Thymus (tissue), 11 donors: ENCODE data around the gene C6. TPM values are rescaled to one million over a fixed set of nuclear protein-coding genes. Genes with fewer than 3 reads are reported as not detected.
"Not testable (repeated sequence)": the region's sequence is repeated elsewhere in the genome, so short reads cannot be mapped to it uniquely, and the experiment has no call there.

Source experiments
- DNase-seq, 9 donors: peaks; one replicate each; pipeline ENCODE4 v3.0.0-alpha.2; 2013; ENCODE audit warnings: low spot score in 9 of 9, low read depth in 6 of 9, missing footprints in 1 of 9
- H3K27ac ChIP-seq, 2 donors: one replicate each; pipeline ENCODE4 v1.5.1; 2013; ENCODE audit warnings: control low read depth in 1 of 2, low read depth in 1 of 2, low read length in 1 of 2, mild to moderate bottlenecking in 1 of 2, moderate library complexity in 1 of 2
- H3K27me3 ChIP-seq, 2 donors: one replicate each; pipeline ENCODE4 v1.5.1; 2013; ENCODE audit warnings: low read length in 1 of 2; ENCODE audit not compliant: control insufficient read depth in 2 of 2, insufficient read depth in 1 of 2
- H3K36me3 ChIP-seq, 2 donors: one replicate each; pipeline ENCODE4 v1.5.1; 2013; ENCODE audit warnings: low read length in 1 of 2, mild to moderate bottlenecking in 1 of 2, moderate library complexity in 1 of 2; ENCODE audit not compliant: control insufficient read depth in 2 of 2, insufficient read depth in 2 of 2
- H3K4me1 ChIP-seq, 2 donors: one replicate each; pipeline ENCODE4 v1.5.1; 2013; ENCODE audit warnings: low read length in 2 of 2; ENCODE audit not compliant: control insufficient read depth in 2 of 2, insufficient read depth in 2 of 2
- H3K4me3 ChIP-seq, 2 donors: one replicate each; pipeline ENCODE4 v1.5.1; 2013; ENCODE audit warnings: low read length in 2 of 2, control low read depth in 1 of 2, mild to moderate bottlenecking in 1 of 2
- H3K9me3 ChIP-seq, 2 donors: one replicate each; pipeline ENCODE4 v1.5.1; 2013; ENCODE audit warnings: low read length in 1 of 2, mild to moderate bottlenecking in 1 of 2; ENCODE audit not compliant: control insufficient read depth in 2 of 2, insufficient read depth in 1 of 2
- WGBS: extraction: QIAGEN DNeasy Blood & Tissue Kit; methylation state at CpG from one replicate; pipeline ENCODE4 v1.1.7; 2013; 5-methylcytosine and 5-hydroxymethylcytosine counted together
- polyA plus RNA-seq: library from polyadenylated mRNA; stranded (reverse); fragments of 200-250 nt; gene quantifications from one replicate; pipeline ENCODE4 v1.2.3, GENCODE V29; 2013
- total RNA-seq: library from RNA; stranded (reverse); fragments of 120-200 nt; gene quantifications from one replicate; pipeline ENCODE4 v1.2.4, GENCODE V29; 2013
- donor health status: healthy.

C6 gene
- total and polyA plus RNA-seq, 2 donors: 0.28 to 0.73 TPM

DNA sequence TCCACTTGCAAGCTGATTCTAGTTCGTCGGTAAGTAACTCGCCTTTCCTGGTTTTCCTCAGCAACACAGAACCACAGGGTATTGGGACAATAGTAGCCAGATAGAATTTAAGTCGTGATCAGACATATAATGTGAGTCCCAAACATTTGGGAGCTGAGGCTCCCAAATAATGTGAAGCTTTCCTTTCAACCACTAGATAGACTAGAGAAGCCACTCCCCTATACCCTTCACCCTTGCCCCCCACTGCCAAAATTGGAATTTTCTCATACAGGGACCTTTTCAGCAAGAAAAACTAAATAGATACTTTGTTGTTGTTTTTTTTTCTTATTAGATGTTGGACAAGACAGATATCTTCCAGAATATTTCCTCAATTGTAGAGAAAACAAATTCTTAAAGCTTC is 1.9 kb downstream of the C6 start:
- WGBS: 93% methylated on average over 4 of the region's 4 CpGs
- no peak for DNase-seq
- H3K4me1 ChIP-seq: no peaks in the 10 kb centered on the region
- no peak overlapping the region for H3K4me3 ChIP-seq
- no peak overlapping the region for H3K27ac ChIP-seq
- no peaks in the 10 kb centered on the region for H3K36me3 ChIP-seq
- no peaks in the 10 kb centered on the region for H3K27me3 ChIP-seq
- no peaks in the 10 kb centered on the region for H3K9me3 ChIP-seq

DNA sequence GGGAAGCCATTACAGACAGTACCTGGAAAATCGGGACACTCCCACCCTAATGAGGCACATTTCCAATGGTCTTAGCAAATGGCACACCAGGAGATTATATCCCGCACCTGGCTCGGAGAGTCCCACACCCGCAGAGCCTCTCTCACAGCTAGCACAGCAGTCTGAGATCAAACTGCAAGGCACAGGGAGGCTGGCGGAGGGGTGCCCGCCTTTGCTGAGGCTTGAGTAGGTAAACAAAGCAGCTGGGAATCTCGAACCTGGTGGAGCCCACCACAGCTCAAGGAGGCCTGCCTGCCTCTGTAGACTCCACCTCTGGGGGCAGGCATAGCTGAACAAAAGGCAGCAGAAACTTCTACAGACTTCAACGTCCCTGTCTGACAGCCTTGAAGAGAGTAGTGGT is 7.9 kb downstream of the C6 start:
- not testable (repeated sequence) for H3K4me3 ChIP-seq
- WGBS: 94% methylated on average over 8 of the region's 8 CpGs

DNA sequence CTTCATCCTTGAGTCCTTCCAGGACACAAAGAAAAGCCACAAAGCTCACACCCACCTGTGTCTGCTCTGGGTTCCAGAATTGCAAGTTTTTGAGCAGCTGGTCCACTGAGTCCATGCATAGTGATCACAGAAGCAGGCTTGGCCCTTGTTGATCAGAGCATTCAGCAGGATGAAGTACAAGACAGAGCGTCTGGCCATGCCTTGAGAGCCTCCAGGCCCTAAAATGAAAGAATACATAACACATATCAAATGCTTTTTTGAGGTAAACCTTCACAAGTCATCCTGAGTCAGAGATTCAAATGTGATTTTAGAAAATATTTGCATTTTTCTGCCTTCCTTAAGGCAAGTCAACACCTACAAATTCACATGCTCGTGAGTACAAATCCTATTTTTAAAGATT is 10.3 kb downstream of the C6 start:
- Histone ChIP-seq H3K9me3 (peaks cover 0 to 7% of the 10 kb centered on the region in 2 donors), H3K4me3 (no peak overlapping the region), H3K27ac (no peak overlapping the region), H3K27me3 (no peaks in the 10 kb centered on the region), H3K36me3 (no peaks in the 10 kb centered on the region), H3K4me1 (no peaks in the 10 kb centered on the region)
- no peak for DNase-seq
- 84% methylated on average over 2 of the region's 2 CpGs for WGBS

More for the DNA sequence above, 7.9 kb downstream of the C6 start:
- H3K27ac ChIP-seq, DNase-seq, H3K4me1 ChIP-seq, H3K9me3 ChIP-seq, H3K36me3 ChIP-seq, H3K27me3 ChIP-seq: not testable (repeated sequence)

DNA sequence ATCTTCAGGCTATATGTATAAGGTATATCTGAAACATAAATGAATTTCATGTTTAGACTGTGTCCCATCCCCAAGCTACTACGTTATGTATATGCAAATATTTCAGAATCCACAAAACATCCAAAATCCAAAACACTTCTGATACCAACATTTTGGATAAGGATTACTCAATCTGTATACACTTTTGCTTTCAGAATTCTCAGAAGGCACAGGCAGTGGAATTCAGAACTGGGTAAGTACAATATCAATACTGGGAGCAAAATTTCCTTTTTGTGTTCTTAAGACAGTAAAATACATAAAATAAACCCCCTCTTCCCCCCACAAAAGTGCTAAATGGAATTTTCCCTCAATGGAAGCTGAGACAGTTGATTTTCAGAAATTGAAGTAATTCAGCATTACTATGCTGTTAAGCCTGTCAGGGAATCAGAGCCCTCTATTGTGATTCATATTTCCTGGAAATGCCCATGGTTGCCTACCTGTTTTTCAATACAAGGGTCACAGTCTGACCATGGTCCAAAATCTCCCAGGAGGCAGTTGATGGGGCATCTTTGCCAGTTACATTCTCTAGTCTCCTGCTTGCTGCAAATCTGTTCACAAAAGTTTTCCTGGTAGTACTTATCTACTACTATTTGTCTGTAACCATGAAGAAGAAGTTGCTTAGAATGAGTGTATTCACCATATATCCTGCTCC is 12.1 kb downstream of the C6 start:
- WGBS: 60% methylated on average over 1 of the region's 1 CpG
- H3K27ac ChIP-seq: no peak overlapping the region

DNA sequence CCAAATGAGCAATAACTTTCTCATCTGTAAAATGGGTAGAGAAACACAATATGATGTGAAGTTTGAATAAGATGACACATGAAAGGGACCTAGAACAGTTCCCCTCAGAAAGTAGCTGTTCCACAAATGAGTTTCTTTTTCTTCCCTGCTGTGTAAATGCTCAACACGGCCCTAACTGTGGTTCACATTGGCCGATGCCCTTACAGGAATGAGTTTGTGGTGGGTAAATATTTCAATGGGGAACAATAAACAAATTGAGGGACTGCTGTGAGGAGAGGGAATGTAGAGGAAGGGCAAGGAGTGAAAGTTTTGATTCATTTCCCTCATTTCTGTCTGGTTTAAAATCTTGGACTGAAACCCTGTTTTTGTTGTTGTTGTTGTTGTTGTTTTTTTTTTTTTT is 12.8 kb downstream of the C6 start:
- Histone ChIP-seq H3K36me3 (no peaks in the 10 kb centered on the region), H3K9me3 (peaks cover 0 to 4% of the 10 kb centered on the region in 2 donors), H3K4me3 (no peak overlapping the region), H3K27me3 (no peaks in the 10 kb centered on the region), H3K4me1 (no peaks in the 10 kb centered on the region), H3K27ac (no peak overlapping the region)
- 79% methylated on average over 2 of the region's 2 CpGs for WGBS
- no peak for DNase-seq

More for the DNA sequence above, 12.1 kb downstream of the C6 start:
- Histone ChIP-seq H3K4me3 (no peak overlapping the region), H3K36me3 (no peaks in the 10 kb centered on the region), H3K4me1 (no peaks in the 10 kb centered on the region), H3K9me3 (peaks cover 0 to 7% of the 10 kb centered on the region in 2 donors), H3K27me3 (no peaks in the 10 kb centered on the region)
- DNase-seq: no peak

DNA sequence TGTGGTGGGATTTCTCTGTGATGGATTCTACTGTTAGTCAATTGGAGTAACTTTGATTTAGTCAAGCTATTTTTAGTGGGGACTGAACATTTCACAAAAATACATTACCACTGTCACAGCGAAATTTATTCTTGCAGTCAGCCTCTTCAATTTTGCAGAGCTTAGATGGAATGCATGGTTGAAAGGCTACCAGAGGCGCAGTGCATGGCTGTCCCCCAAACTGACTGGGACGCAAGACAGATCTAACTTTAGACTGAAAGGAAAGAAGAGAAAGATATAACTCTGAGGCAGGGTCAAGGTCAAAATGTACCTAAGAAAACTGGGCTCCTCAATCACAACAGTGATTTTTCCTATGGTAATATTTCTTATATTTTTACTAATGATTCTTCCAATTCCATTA is 13.7 kb downstream of the C6 start:
- whole genome bisulfite sequencing: 63% methylated on average over 3 of the region's 3 CpGs
- no peaks in the 10 kb centered on the region for H3K27me3 ChIP-seq
- no peak overlapping the region for H3K4me3 ChIP-seq
- DNase-seq: no peak
- H3K27ac ChIP-seq: no peak overlapping the region
- no peaks in the 10 kb centered on the region for H3K36me3 ChIP-seq
- no peaks in the 10 kb centered on the region for H3K4me1 ChIP-seq
- H3K9me3 ChIP-seq: no peaks in the 10 kb centered on the region

DNA sequence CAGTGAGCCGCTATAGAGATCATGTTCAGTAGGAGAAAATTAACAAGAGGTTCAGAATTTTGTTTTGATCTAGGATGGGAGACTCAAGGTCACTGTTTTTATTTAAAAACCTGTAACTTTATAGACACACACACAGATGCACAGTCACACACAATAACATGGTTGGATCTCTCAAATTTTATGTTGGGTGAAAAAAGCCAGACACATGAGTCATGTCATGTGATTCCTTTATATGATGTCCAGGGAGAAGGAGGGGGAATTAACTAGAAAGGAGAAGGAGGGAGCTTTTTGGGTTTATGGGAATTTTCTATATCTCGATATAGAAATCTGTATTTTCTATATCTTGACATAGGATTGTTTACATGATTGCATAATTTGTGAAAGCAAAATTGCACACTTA is 17.1 kb downstream of the C6 start:
- no peak for DNase-seq
- WGBS: 92% methylated on average over 2 of the region's 2 CpGs
- Histone ChIP-seq H3K27me3 (no peaks in the 10 kb centered on the region), H3K36me3 (no peaks in the 10 kb centered on the region), H3K4me1 (no peaks in the 10 kb centered on the region), H3K27ac (no peak overlapping the region), H3K4me3 (no peak overlapping the region), H3K9me3 (no peaks in the 10 kb centered on the region)

DNA sequence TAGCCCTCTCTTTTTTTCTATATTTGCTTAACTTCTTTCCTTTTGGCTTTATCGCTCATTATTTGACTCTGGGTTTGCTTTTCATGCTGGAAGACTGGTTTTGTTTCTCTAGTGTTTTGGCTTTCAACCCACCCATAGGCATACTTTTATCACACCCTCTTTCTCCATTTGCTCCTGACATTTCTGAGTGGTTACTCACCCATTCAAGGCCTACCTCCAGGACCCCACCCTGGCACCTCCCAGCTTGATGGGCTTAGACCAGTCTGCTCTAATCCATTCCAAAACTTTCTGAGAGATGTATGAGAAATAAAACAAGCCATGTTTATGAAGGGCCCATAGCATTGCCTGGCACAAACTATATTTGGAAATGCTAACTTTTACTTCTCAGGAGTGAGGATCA is 18.1 kb downstream of the C6 start:
- WGBS: 100% methylated on average over 1 of the region's 1 CpG
- Histone ChIP-seq H3K27ac (no peak overlapping the region), H3K4me3 (no peak overlapping the region), H3K9me3 (no peaks in the 10 kb centered on the region), H3K4me1 (no peaks in the 10 kb centered on the region), H3K36me3 (no peaks in the 10 kb centered on the region), H3K27me3 (no peaks in the 10 kb centered on the region)
- DNase-seq: no peak

DNA sequence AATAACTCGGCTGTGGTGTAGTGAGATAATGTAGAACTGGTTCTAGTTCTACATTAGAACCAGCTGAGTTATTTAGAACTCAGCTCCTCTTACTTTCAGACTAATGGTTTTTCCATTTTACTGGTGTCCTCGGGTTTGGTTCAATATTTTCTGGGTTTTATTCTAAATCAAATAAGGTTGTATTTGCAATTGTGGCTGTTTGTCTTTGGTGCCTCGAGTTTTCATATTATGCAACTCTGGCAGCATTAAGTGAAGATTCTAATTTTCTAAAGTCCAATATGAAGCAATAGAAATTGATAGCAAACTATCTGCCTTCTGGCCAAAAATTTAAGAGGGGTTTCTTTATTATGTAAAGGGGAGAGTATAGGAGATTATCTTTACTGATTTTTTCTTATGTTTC is 19.0 kb downstream of the C6 start:
- Histone ChIP-seq H3K36me3 (no peaks in the 10 kb centered on the region), H3K9me3 (no peaks in the 10 kb centered on the region), H3K4me3 (no peak overlapping the region), H3K4me1 (no peaks in the 10 kb centered on the region), H3K27me3 (no peaks in the 10 kb centered on the region), H3K27ac (no peak overlapping the region)
- no peak for DNase-seq
- 86% methylated on average over 3 of the region's 3 CpGs for WGBS
